Measurements from ENCODE around the gene EEF1AKMT4. TPM values are rescaled to one million over a fixed set of nuclear protein-coding genes. Genes with fewer than 3 reads are reported as not detected.
A peak's percentile ranks its signal among the peaks of the same experiment; 100 is the strongest.

EEF1AKMT4 gene
- total RNA-seq, 1 experiment from 2014 or later, result 3.2 TPM

DNA sequence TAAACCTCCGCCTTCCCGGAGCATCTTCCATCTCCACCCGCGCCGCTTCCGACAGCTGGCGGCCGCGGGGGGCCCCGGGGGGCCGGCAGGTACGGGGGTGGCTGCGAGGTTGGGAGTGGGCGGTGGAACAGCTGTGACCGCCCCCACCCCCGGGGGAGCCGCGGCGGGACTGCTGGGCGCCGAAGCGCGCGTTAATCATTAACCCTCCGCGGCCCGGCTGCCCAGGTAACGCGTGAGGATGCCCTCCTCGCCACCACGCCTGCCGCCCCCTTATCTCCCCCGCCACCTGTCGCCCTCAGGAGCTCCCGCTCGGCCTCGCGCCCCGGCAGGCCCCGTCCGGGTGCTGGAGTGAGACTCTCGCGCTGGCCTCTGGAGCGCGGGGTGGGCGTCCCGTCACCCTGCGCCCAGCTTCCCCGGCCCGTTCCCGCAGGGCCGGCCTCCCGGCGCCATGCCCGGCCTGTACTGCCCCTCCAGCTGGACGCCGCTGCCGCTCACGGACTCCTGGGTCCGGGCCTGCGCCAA lies 19.3 kb upstream of the EEF1AKMT4 start:
- Histone ChIP-seq H3K27me3 (replicated peaks) (peaks cover 42% of the 10 kb centered on the region), H3K27ac (no peak overlapping the region), H3K9me3 (replicated peaks) (peaks cover 3% of the 10 kb centered on the region; the same call in 1 of the 2 replicates), H3K4me1 (replicated peaks) (peaks cover 18% of the 10 kb centered on the region), H3K36me3 (no peaks in the 10 kb centered on the region), H3K4me3 (no peak overlapping the region)
- DNase-seq (ENCODE audit: low read depth in 1 of 2, low spot score in 2 of 2), result no peak

DNA sequence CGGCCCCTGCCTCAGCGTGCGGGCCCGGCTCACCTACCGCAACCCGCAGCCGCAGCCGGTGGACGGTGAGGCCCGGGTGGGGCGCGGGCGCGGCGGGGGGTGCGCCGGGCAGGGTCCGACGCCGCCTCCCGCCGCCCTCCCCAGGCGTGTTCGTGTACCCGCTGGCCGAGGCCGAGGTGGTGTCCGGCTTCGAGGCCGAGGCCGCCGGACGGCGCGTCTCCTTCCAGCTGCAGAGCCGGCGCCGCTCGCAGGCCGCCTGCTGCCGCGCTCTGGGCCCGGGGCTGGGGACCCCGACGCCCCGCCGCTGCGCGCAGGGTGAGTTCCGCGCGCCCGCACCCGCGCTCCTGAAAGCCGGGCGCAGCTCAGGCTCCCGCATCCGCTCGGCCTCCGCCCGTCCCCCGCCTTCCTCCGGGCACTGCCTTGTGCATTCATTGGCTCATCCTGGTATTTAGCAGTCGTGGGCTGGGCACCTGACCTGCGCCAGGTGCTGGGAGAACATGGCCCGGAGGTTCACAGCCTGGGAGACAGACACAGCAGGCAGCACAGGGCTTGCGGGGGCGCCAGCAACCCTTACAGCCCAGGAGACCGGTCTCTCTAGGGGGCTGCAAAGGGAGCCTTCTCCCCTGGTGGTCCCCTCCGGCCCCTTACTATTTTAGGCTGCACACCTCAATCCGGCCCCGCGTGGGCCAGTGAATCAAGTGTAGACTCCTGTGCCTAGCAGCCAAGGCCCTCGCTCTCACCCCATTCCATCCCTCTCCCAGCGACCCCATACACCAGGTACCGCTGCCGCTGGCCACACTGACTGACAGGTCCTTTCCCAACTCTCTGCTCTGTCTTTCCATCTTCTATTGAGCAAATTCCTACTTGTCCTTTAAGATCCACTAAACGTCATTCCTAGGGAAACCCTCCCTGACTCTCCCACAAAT lies 18.6 kb upstream of the EEF1AKMT4 start:
- Histone ChIP-seq H3K27ac (no peak overlapping the region), H3K27me3 (replicated peaks) (peaks cover 42% of the 10 kb centered on the region), H3K4me1 (replicated peaks) (peaks cover 18% of the 10 kb centered on the region), H3K9me3 (replicated peaks) (peaks cover 3% of the 10 kb centered on the region; the same call in 1 of the 2 replicates), H3K4me3 (no peak overlapping the region), H3K36me3 (no peaks in the 10 kb centered on the region)
- DNase-seq (ENCODE audit: low read depth in 1 of 2, low spot score in 2 of 2), result no peak

DNA sequence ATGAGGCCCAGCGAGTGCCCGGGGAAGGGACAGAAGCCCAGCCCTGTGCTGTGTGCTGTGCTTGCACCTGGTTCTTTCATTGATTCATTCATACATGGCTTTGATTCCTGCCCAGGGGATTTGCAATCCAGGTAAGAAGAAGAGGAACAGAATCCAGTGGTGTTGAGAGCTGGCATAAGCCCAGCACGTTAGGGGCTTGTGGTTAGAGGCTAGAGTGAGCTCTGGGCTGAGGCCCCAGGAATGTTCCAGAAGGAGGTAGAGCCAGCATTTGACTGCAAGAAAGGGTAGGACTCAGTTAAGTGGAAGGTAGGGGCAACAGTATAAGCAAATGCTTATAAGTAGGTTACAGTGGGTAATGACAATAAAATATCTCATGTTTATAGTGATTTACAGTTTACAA lies 17.8 kb upstream of the EEF1AKMT4 start:
- Histone ChIP-seq H3K27ac (no peak overlapping the region), H3K4me1 (replicated peaks) (peaks cover 18% of the 10 kb centered on the region), H3K9me3 (replicated peaks) (peaks cover 3% of the 10 kb centered on the region; the same call in 1 of the 2 replicates), H3K36me3 (no peaks in the 10 kb centered on the region), H3K4me3 (no peak overlapping the region), H3K27me3 (replicated peaks) (peaks cover 42% of the 10 kb centered on the region)
- no peak for DNase-seq (ENCODE audit: low read depth in 1 of 2, low spot score in 2 of 2)

DNA sequence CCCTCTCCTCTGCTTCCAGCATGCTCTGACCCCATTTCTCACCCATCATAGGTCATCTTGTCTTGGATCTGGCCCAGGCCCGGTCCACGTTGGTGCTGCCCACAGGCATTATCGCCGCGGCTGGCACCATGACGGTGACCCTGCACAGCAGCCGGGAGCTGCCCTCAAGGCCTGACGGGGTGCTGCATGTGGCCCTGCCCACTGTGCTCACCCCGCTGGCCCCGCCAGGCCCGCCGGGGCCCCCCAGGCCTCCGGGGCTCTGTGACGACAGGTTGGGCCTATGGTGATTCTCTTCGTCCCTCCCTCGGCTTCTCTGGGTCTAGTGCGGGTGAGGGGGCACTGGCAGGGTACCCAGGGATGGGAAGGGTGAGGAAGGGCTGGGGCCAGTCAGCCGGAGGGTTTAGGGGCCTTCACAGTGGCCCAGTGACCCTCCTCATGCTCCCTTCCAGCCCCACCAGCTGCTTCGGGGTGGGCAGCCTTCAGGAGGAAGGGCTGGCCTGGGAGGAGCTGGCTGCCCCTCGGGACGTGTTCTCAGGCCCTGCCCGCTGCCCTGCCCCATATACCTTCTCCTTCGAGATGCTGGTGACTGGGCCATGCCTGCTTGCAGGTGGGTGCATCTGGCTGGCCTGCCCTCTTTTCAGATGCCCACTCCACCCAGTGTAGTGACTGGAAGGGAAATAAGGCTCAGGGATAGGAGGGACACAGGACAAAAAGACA lies 16.2 kb upstream of the EEF1AKMT4 start:
- no peaks in the 10 kb centered on the region; the same call in 1 of the 2 replicates for H3K9me3 ChIP-seq (replicated peaks)
- no peak for DNase-seq (ENCODE audit: low read depth in 1 of 2, low spot score in 2 of 2)
- peaks cover 40% of the 10 kb centered on the region for H3K27me3 ChIP-seq (replicated peaks)
- H3K4me3 ChIP-seq, result no peak overlapping the region
- no peak overlapping the region for H3K27ac ChIP-seq
- H3K4me1 ChIP-seq (replicated peaks), result peaks cover 18% of the 10 kb centered on the region
- H3K36me3 ChIP-seq, result no peaks in the 10 kb centered on the region

DNA sequence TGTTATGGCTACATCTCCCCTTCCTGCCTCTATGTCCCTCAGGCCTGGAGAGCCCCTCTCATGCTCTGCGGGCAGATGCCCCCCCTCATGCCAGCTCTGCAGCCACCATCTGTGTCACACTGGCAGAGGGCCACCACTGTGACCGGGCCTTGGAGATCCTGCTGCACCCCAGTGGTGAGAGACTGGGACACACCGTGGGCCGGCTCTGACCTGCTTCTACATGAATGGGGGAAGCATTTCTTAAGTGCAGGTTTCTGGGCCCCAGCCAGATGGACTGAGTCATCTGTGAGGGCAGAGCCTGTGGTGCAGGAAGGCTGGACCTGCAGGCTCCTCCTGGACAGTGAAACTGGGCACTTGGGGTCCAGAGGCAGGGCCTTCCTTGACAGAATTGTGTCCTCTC lies 15.2 kb upstream of the EEF1AKMT4 start:
- no peaks in the 10 kb centered on the region; the same call in 1 of the 2 replicates for H3K9me3 ChIP-seq (replicated peaks)
- H3K36me3 ChIP-seq, result no peaks in the 10 kb centered on the region
- peaks cover 16% of the 10 kb centered on the region for H3K4me1 ChIP-seq (replicated peaks)
- peak; percentile 45 to 81 for DNase-seq (ENCODE audit: low read depth in 1 of 2, low spot score in 2 of 2)
- no peak overlapping the region for H3K27ac ChIP-seq
- H3K4me3 ChIP-seq, result no peak overlapping the region
- peaks cover 33% of the 10 kb centered on the region for H3K27me3 ChIP-seq (replicated peaks)

DNA sequence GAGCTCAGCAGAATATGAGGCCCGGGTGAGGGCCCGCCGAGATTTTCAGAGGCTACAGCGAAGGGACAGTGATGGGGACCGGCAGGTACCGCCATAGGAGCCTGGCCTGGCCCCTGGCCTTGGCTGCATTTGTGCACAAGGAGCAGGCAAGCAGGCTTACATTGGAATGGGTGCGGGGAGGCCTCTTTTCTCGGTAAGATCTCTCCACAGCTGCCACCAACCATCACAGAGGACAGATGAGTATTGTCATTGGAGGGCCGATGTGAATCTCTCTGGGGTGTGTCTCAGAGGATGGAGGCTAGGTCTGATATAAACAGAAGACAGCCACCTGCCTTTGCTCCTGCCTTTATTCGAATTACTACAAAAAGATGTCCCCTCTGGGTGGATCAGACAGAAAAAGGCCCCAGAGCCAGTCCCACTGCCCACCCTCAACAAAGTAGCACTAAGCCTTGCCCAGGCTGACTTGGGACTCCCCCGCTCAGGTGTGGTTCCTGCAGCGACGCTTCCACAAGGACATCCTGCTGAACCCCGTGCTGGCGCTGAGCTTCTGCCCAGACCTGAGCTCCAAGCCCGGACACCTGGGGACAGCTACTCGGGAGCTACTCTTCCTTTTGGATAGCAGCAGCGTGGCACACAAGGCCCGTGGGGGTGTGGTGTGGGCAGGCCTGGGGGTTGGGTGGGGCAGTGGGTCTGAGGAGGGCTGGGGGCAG lies 14.6 kb upstream of the EEF1AKMT4 start:
- Histone ChIP-seq H3K27ac (no peak overlapping the region), H3K4me3 (no peak overlapping the region), H3K36me3 (no peaks in the 10 kb centered on the region), H3K27me3 (replicated peaks) (peaks cover 27% of the 10 kb centered on the region), H3K4me1 (replicated peaks) (peaks cover 10% of the 10 kb centered on the region), H3K9me3 (replicated peaks) (no peaks in the 10 kb centered on the region; the same call in 1 of the 2 replicates)
- no peak for DNase-seq (ENCODE audit: low read depth in 1 of 2, low spot score in 2 of 2)

DNA sequence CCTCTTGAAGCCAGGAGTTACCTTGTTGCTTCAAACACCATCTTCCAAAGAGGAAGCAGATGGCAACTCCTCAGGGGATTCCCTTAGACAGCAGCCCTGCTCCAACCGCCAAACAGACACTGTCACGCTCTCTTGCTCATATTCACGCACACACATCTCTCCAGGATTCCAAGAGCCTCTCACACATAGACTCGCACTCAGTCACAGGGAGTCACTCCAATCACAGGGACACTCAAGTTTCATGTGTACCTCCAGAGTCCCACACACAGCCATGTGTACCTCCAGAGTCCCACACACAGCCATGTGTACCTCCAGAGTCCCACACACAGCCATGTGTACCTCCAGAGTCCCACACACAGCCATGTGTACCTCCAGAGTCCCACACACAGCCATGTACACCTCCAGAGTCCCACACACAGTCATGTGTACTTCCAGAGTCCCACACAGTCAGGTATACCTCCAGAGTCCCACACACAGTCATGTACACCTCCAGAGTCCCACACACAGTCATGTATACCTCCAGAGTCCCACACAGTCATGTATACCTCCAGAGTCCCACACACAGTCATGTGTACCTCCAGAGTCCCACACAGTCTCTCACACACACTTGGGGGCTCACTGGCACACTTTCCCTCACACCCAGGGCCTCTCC lies 14.0 kb upstream of the EEF1AKMT4 start:
- H3K4me1 ChIP-seq (replicated peaks), result peaks cover 3% of the 10 kb centered on the region
- DNase-seq (ENCODE audit: low read depth in 1 of 2, low spot score in 2 of 2), result no peak
- no peaks in the 10 kb centered on the region; the same call in 1 of the 2 replicates for H3K9me3 ChIP-seq (replicated peaks)
- H3K4me3 ChIP-seq, result no peak overlapping the region
- no peak overlapping the region for H3K27ac ChIP-seq
- no peaks in the 10 kb centered on the region for H3K36me3 ChIP-seq
- peaks cover 20% of the 10 kb centered on the region for H3K27me3 ChIP-seq (replicated peaks)

DNA sequence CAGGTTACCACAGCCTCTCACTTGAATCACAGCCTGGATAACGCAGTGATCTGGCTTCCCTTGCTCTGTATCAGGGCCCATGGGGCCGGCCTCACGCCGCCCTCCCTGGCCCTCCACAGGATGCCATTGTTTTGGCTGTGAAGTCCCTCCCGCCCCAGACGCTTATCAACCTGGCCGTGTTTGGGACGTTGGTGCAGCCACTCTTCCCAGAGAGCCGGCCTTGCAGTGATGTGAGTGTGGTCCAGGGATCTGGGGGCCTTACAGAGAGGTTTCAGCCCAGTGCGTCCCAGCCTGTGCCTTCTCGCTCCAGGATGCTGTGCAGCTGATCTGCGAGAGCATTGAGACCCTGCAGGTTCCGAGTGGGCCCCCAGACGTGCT lies 13.4 kb upstream of the EEF1AKMT4 start:
- no peak overlapping the region for H3K4me3 ChIP-seq
- H3K9me3 ChIP-seq (replicated peaks), result no peaks in the 10 kb centered on the region

DNA sequence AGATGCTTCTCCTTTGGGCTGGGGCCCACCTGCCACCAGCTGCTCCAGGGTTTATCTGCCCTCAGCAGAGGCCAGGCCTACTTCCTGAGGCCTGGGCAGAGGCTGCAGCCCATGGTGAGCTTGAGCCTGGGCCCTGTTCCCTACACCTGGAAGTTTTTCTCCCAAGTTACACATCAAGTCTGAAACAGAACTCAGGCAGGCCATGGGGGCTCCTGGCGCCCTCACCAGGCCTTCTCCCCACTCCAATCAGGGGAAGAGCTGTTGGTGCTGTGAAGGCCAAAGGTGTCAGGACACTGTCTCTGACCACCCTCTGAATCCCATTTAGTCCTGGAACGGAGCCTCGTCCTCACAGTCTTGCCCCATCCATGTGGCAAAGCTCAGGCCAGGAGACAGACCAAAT lies 12.8 kb upstream of the EEF1AKMT4 start:
- no peaks in the 10 kb centered on the region for H3K9me3 ChIP-seq (replicated peaks)

More for the DNA sequence above, 13.4 kb upstream of the EEF1AKMT4 start:
- no peaks in the 10 kb centered on the region for H3K36me3 ChIP-seq
- H3K4me1 ChIP-seq (replicated peaks), result no peaks in the 10 kb centered on the region
- peaks cover 15% of the 10 kb centered on the region for H3K27me3 ChIP-seq (replicated peaks)
- H3K27ac ChIP-seq, result no peak overlapping the region
- no peak for DNase-seq (ENCODE audit: low read depth in 1 of 2, low spot score in 2 of 2)

DNA sequence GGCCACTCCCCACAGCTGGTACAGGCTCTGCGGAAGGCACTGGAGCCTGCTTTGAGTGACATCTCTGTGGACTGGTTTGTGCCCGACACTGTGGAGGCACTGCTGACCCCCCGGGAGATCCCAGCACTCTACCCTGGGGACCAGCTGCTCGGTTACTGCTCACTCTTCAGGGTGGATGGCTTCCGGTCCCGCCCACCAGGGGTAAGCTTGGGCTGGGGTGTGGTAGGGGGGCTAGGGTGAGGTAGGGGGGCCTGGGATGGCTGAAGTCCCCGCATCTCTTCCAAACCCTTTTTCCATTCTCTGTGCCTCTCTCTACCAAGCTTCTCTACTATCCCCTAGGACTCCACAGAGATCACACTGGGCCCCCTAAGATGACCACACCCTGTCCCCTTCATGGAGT lies 12.3 kb upstream of the EEF1AKMT4 start:
- Histone ChIP-seq H3K27me3 (replicated peaks) (peaks cover 3% of the 10 kb centered on the region), H3K27ac (no peak overlapping the region), H3K4me3 (no peak overlapping the region), H3K4me1 (replicated peaks) (no peaks in the 10 kb centered on the region), H3K9me3 (replicated peaks) (no peaks in the 10 kb centered on the region), H3K36me3 (no peaks in the 10 kb centered on the region; the same call in 1 of the 2 replicates)
- no peak for DNase-seq (ENCODE audit: low read depth in 1 of 2, low spot score in 2 of 2)

More for the DNA sequence above, 12.8 kb upstream of the EEF1AKMT4 start:
- no peak overlapping the region for H3K27ac ChIP-seq
- no peaks in the 10 kb centered on the region for H3K4me1 ChIP-seq (replicated peaks)
- no peaks in the 10 kb centered on the region for H3K36me3 ChIP-seq
- DNase-seq (ENCODE audit: low read depth in 1 of 2, low spot score in 2 of 2), result no peak
- peaks cover 9% of the 10 kb centered on the region for H3K27me3 ChIP-seq (replicated peaks)
- no peak overlapping the region for H3K4me3 ChIP-seq

DNA sequence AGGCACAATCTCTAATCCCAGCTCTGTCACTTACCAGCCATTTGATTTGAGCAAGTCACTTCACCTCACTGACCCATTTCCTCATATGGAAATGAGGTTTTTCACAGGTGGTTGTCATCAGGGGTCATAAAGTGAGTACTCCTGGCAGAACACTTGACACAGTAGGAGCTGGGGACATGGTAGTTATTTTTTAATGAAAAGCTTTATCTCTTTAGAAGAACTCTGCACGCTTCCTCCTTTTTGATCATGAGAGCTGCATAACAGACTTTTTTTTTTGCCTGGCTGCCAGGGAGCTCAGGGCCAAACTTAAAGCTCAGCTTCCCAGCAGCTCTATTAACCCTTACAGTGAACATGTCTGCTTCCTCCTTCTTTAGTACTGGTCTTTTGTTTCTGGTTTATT lies 11.7 kb upstream of the EEF1AKMT4 start:
- no peaks in the 10 kb centered on the region for H3K4me1 ChIP-seq (replicated peaks)
- no peak for DNase-seq (ENCODE audit: low read depth in 1 of 2, low spot score in 2 of 2)
- no peaks in the 10 kb centered on the region for H3K27me3 ChIP-seq (replicated peaks)
- peaks cover 6% of the 10 kb centered on the region for H3K36me3 ChIP-seq
- no peaks in the 10 kb centered on the region for H3K9me3 ChIP-seq (replicated peaks)
- H3K4me3 ChIP-seq, result no peak overlapping the region
- H3K27ac ChIP-seq, result no peak overlapping the region

DNA sequence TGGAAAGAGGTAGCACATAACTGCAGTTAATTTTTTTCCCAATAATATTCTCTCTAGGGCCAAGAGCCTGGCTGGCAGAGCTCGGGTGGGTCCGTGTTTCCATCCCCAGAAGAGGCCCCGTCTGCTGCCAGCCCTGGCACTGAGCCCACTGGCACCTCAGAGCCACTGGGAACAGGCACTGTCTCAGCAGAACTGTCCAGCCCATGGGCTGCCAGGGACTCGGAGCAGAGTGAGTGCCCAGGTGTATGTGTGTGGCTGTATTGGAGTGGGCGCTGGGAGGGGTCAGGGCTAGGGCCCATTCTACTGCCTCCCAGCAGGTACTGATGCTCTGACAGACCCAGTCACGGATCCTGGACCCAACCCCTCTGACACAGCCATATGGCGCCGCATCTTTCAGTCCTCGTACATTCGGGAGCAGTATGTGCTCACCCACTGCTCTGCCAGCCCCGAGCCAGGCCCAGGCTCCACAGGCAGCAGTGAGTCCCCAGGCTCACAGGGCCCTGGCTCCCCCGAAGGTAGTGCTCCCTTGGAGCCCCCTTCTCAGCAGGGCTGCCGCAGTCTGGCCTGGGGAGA lies 11.1 kb upstream of the EEF1AKMT4 start:
- Histone ChIP-seq H3K27ac (no peak overlapping the region), H3K27me3 (replicated peaks) (no peaks in the 10 kb centered on the region), H3K9me3 (replicated peaks) (no peaks in the 10 kb centered on the region), H3K4me3 (no peak overlapping the region), H3K36me3 (peaks cover 6% of the 10 kb centered on the region), H3K4me1 (replicated peaks) (no peaks in the 10 kb centered on the region)
- no peak for DNase-seq (ENCODE audit: low read depth in 1 of 2, low spot score in 2 of 2)

DNA sequence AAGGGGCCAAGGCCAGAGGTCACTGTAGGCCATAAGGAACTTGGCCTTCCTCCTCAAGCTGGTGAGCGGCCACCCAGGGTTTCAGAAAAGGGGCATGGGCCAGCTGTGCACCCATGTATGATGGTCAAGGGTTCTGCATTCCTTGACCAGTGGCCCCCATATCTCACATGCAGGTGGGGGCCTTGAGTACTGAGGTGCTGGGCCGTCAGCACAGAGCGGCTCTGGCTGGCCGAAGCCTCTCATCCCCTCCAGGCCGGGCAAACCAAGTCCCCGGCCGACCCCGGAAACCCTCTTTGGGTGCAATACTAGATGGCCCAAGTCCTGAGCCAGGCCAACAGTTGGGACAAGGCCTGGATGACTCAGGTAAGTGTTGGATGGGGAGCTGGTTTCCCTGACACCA lies 10.3 kb upstream of the EEF1AKMT4 start:
- Histone ChIP-seq H3K27ac (no peak overlapping the region), H3K36me3 (peaks cover 14% of the 10 kb centered on the region), H3K27me3 (replicated peaks) (no peaks in the 10 kb centered on the region), H3K4me1 (replicated peaks) (no peaks in the 10 kb centered on the region), H3K4me3 (no peak overlapping the region), H3K9me3 (replicated peaks) (no peaks in the 10 kb centered on the region)
- DNase-seq (ENCODE audit: low read depth in 1 of 2, low spot score in 2 of 2), result no peak
